ENCODE results near the gene AIG1. TPM values are rescaled to one million over a fixed set of nuclear protein-coding genes. Genes with fewer than 3 reads are reported as not detected.

The AIG1 gene
- total and polyA plus RNA-seq, 2 of the 13 experiments (the other 11 are each of a cell fraction or from before 2014, with no cell fraction given): 115 to 197 TPM

DNA sequence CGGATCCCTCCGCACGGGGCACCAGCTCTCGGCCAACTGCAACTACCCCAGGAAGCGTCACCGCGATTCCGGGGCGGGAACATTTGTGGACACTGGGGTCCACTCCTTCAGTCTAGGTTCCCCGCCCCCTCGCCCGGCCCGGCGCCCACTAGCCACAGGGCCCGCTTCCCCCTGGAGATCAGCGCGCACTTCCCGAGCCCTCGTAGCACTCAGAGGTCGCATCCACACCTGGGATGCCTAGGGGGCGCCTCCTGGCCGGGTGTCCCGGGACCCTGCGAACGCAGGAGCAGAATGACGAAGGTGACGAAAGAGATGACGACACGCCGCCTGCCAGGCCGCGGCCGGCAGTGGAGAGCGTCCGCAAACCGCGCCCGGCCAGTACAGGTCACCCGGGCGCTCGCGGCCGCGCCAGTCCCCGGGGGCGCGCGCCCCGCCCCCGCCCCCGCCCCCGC, 309 bp upstream of the AIG1 start (continued):
- TF ChIP-seq, protein P1, sequence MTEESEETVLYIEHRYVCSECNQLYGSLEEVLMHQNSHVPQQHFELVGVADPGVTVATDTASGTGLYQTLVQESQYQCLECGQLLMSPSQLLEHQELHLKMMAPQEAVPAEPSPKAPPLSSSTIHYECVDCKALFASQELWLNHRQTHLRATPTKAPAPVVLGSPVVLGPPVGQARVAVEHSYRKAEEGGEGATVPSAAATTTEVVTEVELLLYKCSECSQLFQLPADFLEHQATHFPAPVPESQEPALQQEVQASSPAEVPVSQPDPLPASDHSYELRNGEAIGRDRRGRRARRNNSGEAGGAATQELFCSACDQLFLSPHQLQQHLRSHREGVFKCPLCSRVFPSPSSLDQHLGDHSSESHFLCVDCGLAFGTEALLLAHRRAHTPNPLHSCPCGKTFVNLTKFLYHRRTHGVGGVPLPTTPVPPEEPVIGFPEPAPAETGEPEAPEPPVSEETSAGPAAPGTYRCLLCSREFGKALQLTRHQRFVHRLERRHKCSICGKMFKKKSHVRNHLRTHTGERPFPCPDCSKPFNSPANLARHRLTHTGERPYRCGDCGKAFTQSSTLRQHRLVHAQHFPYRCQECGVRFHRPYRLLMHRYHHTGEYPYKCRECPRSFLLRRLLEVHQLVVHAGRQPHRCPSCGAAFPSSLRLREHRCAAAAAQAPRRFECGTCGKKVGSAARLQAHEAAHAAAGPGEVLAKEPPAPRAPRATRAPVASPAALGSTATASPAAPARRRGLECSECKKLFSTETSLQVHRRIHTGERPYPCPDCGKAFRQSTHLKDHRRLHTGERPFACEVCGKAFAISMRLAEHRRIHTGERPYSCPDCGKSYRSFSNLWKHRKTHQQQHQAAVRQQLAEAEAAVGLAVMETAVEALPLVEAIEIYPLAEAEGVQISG (CRISPR knock-in tag; IDR thresholded peaks at IDR 0.05): peak; percentile 79
- TF ChIP-seq ZNF678 (CRISPR knock-in tag; IDR thresholded peaks at IDR 0.05) (no peak), KLF15 (CRISPR knock-in tag; IDR thresholded peaks at IDR 0.05; ENCODE audit: borderline replicate concordance) (peak; percentile 72; the same call in 1 of the 2 replicates), ZNF816 (CRISPR knock-in tag; IDR thresholded peaks at IDR 0.05; ENCODE audit: borderline replicate concordance) (peak; percentile 90; the same call in 1 of the 2 replicates), ZNF766 (CRISPR knock-in tag; IDR thresholded peaks at IDR 0.05; ENCODE audit: borderline replicate concordance) (0 out of 2 replicates have a peak, but pooled peaks have one; percentile 47), ARHGAP35 (CRISPR knock-in tag; IDR thresholded peaks at IDR 0.05; ENCODE audit: borderline replicate concordance) (peak; percentile 50), BCL6 (CRISPR knock-in tag; IDR thresholded peaks at IDR 0.05) (peak; percentile 54), DR1 (CRISPR knock-in tag; IDR thresholded peaks at IDR 0.05) (peak; percentile 40; the same call in 1 of the 2 replicates), REPIN1 (CRISPR knock-in tag; IDR thresholded peaks at IDR 0.05; ENCODE audit: borderline replicate concordance, low read depth) (peak; percentile 93), GATAD2A (CRISPR knock-in tag; IDR thresholded peaks at IDR 0.05) (peak; percentile 92), NCOA1 (CRISPR knock-in tag; IDR thresholded peaks at IDR 0.05) (peak; percentile 94), ZNF598 (CRISPR knock-in tag; IDR thresholded peaks at IDR 0.05; ENCODE audit: borderline replicate concordance) (peak; percentile 20; the same call in 1 of the 2 replicates), NFE2L1 (CRISPR knock-in tag; IDR thresholded peaks at IDR 0.05; ENCODE audit: borderline replicate concordance) (no peak)
- TF ChIP-seq, protein P2, sequence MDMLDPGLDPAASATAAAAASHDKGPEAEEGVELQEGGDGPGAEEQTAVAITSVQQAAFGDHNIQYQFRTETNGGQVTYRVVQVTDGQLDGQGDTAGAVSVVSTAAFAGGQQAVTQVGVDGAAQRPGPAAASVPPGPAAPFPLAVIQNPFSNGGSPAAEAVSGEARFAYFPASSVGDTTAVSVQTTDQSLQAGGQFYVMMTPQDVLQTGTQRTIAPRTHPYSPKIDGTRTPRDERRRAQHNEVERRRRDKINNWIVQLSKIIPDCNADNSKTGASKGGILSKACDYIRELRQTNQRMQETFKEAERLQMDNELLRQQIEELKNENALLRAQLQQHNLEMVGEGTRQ (IDR thresholded peaks at IDR 0.05; ENCODE audit: low read depth, low read length): no peak
- TF ChIP-seq, protein P2 (CRISPR knock-in tag; IDR thresholded peaks at IDR 0.05; ENCODE audit: borderline replicate concordance): no peak
- TF ChIP-seq, protein P3, sequence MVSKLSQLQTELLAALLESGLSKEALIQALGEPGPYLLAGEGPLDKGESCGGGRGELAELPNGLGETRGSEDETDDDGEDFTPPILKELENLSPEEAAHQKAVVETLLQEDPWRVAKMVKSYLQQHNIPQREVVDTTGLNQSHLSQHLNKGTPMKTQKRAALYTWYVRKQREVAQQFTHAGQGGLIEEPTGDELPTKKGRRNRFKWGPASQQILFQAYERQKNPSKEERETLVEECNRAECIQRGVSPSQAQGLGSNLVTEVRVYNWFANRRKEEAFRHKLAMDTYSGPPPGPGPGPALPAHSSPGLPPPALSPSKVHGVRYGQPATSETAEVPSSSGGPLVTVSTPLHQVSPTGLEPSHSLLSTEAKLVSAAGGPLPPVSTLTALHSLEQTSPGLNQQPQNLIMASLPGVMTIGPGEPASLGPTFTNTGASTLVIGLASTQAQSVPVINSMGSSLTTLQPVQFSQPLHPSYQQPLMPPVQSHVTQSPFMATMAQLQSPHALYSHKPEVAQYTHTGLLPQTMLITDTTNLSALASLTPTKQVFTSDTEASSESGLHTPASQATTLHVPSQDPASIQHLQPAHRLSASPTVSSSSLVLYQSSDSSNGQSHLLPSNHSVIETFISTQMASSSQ (IDR thresholded peaks at IDR 0.05; ENCODE audit: low read depth): no peak
- TF ChIP-seq, protein P3 (CRISPR knock-in tag; IDR thresholded peaks at IDR 0.05; ENCODE audit: borderline replicate concordance): no peak; the same call in 1 of the 2 replicates
- TF ChIP-seq, protein P4, sequence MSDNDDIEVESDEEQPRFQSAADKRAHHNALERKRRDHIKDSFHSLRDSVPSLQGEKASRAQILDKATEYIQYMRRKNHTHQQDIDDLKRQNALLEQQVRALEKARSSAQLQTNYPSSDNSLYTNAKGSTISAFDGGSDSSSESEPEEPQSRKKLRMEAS (IDR thresholded peaks at IDR 0.05): peak; percentile 47; the same call in 1 of the 2 replicates
- TF ChIP-seq, protein P5, sequence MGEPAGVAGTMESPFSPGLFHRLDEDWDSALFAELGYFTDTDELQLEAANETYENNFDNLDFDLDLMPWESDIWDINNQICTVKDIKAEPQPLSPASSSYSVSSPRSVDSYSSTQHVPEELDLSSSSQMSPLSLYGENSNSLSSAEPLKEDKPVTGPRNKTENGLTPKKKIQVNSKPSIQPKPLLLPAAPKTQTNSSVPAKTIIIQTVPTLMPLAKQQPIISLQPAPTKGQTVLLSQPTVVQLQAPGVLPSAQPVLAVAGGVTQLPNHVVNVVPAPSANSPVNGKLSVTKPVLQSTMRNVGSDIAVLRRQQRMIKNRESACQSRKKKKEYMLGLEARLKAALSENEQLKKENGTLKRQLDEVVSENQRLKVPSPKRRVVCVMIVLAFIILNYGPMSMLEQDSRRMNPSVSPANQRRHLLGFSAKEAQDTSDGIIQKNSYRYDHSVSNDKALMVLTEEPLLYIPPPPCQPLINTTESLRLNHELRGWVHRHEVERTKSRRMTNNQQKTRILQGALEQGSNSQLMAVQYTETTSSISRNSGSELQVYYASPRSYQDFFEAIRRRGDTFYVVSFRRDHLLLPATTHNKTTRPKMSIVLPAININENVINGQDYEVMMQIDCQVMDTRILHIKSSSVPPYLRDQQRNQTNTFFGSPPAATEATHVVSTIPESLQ (CRISPR knock-in tag; conservative IDR thresholded peaks at IDR 0.05): 0 out of 2 replicates have a peak, but pooled peaks have one; percentile 26

Data from HepG2 (cell line).